MM.1S (cell line): ENCODE data around the gene FRMD1.

ENCODE experiments used
- CTCF ChIP-seq: fragments of 300-600 bp; sonication (generic); IDR thresholded peaks from 2 replicates; pipeline ENCODE4 v1.5.1; 2016; ENCODE audit warnings: antibody characterized with exemption, low read length, mixed read lengths
- EZH2 ChIP-seq: fragments of 300-600 bp; sonication (generic); optimal IDR thresholded peaks from 2 replicates; pipeline ENCODE3; 2017; ENCODE audit warnings: low read depth, mild to moderate bottlenecking, antibody characterized with exemption, low read length, mixed read lengths
- EZH2phosphoT487 ChIP-seq: fragments of 300-600 bp; sonication (generic); IDR thresholded peaks from 2 replicates; pipeline ENCODE4 v1.6.1; 2018; ENCODE audit warnings: antibody characterized with exemption, low read length

- TF ChIP-seq EZH2 (no peak), CTCF (no peak), EZH2phosphoT487 (no peak)
Observed at GRCh38 chr6:168035098-168035660, 43.8 kb downstream of the FRMD1 start.
